ENCODE results near the gene CYP24A1. TPM values are rescaled to one million over a fixed set of nuclear protein-coding genes. Genes with fewer than 3 reads are reported as not detected.

The CYP24A1 gene
- polyA plus RNA-seq, 1 donor (not counting 4 experiments of a cell fraction or from before 2014, with no cell fraction given), result 18.2 TPM

GRCh38 chr20:54103762-54104600 lies 69.8 kb downstream of the CYP24A1 start:
- no peaks in the 10 kb centered on the region for H3K27me3 ChIP-seq (ENCODE audit: control insufficient read depth, extremely low read depth, insufficient read depth, low read length)
- no peak overlapping the region for H3K9ac ChIP-seq (ENCODE audit: control insufficient read depth, extremely low read depth, insufficient read depth, low read length)
- peaks cover 36% of the 10 kb centered on the region for H3K4me1 ChIP-seq (ENCODE audit: control insufficient read depth, extremely low read depth, insufficient read depth, low read length)
- H3K9me3 ChIP-seq (ENCODE audit: control insufficient read depth, low read depth, low read length), result no peaks in the 10 kb centered on the region
- FAIRE-seq (no peak), DNase-seq (ENCODE audit: low read depth, low spot score) (no peak)
- H2AFZ ChIP-seq (ENCODE audit: control insufficient read depth, low read length), result no peak overlapping the region
- no peak overlapping the region for H3K4me2 ChIP-seq (ENCODE audit: control insufficient read depth, extremely low read depth, insufficient read depth, low read depth, low read length)
- no peaks in the 10 kb centered on the region for H3K36me3 ChIP-seq (ENCODE audit: control insufficient read depth in 2 of 2, extremely low read depth in 1 of 2, insufficient read depth in 2 of 2, low read length in 2 of 2)
- dilution Hi-C loops (cut with MboI; ENCODE audit: extremely low pct_ligation_motif_present, low sequenced_read_pairs), result no loop called here
- no peaks in the 10 kb centered on the region for H3K9me1 ChIP-seq (ENCODE audit: control insufficient read depth, extremely low read depth, insufficient read depth, low read length)
- H3K79me2 ChIP-seq (ENCODE audit: control insufficient read depth, insufficient read depth, low read length), result no peaks in the 10 kb centered on the region
- TF ChIP-seq CTCF (optimal IDR thresholded peaks at IDR 0.05 in 1 of 3, IDR thresholded peaks at IDR 0.05 in 1 of 3, conservative IDR thresholded peaks at IDR 0.05 in 1 of 3; ENCODE audit: extremely low read depth in 1 of 3, insufficient read depth in 2 of 3, low read length in 3 of 3), result no peak
- no peak for TF ChIP-seq EZH2 (IDR thresholded peaks at IDR 0.05; ENCODE audit: low read length)
- H4K20me1 ChIP-seq (ENCODE audit: control insufficient read depth, extremely low read depth, insufficient read depth, low read length), result no peaks in the 10 kb centered on the region
- no peak overlapping the region for H3K4me3 ChIP-seq (ENCODE audit: control insufficient read depth in 2 of 3, extremely low read depth in 1 of 3, insufficient read depth in 2 of 3, low read depth in 1 of 3, low read length in 3 of 3)
- no peak overlapping the region for H3K27ac ChIP-seq (ENCODE audit: control insufficient read depth, insufficient read depth, low read length)

Other genes with a start within 250 kb of the CYP24A1 start
- gene BCAS1, start 103.4 kb downstream of the CYP24A1 start, polyA plus RNA-seq, result 0.01 TPM in 1 of 3 replicates, not detected in the others
- 19.1 to 65.7 TPM (median 39.5 TPM) in 3 replicates for gene PFDN4, start 34.1 kb upstream of the CYP24A1 start, polyA plus RNA-seq